ENCODE data around the gene LRRC15. TPM values are rescaled to one million over a fixed set of nuclear protein-coding genes. Genes with fewer than 3 reads are reported as not detected.
A peak's percentile ranks its signal among the peaks of the same experiment; 100 is the strongest.

LRRC15 gene
- total RNA-seq, 1 donor from 2014 or later, result not detected

DNA sequence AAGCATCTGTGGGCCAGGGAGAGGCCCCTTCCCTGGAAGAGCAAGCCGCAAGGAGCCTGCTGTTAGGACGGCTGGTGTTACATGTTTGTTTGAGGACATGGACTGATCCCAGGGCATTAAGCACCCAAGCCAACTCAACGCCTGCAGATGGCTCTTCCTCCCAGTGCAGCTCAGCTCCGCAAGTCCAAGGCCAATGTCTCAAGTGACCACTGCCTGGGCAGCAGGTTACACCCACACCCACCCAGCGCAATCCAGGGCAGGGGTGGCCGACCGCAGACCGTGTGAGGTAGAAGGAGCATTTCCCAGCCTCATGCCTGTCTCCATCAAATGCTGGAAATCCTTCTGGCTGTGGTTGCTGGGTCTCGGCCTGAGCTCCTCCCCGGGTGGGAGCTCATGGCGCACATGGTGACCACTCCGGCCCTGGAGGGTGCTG, 15.0 kb upstream of the LRRC15 start:
- TF ChIP-seq, protein P1, sequence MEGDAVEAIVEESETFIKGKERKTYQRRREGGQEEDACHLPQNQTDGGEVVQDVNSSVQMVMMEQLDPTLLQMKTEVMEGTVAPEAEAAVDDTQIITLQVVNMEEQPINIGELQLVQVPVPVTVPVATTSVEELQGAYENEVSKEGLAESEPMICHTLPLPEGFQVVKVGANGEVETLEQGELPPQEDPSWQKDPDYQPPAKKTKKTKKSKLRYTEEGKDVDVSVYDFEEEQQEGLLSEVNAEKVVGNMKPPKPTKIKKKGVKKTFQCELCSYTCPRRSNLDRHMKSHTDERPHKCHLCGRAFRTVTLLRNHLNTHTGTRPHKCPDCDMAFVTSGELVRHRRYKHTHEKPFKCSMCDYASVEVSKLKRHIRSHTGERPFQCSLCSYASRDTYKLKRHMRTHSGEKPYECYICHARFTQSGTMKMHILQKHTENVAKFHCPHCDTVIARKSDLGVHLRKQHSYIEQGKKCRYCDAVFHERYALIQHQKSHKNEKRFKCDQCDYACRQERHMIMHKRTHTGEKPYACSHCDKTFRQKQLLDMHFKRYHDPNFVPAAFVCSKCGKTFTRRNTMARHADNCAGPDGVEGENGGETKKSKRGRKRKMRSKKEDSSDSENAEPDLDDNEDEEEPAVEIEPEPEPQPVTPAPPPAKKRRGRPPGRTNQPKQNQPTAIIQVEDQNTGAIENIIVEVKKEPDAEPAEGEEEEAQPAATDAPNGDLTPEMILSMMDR (IDR thresholded peaks at IDR 0.05), result no peak
- Histone ChIP-seq H3K27ac (no peak overlapping the region), H3K9me3 (no peaks in the 10 kb centered on the region), H3K36me3 (no peaks in the 10 kb centered on the region), H3K27me3 (no peaks in the 10 kb centered on the region), H3K4me1 (no peaks in the 10 kb centered on the region), H3K4me3 (no peak overlapping the region)
- intact Hi-C loops (cut with DNase I), result no loop called here
- peak in 1 of 2 donors; percentile 53 for DNase-seq (ENCODE audit: low spot score in 2 of 2)

DNA sequence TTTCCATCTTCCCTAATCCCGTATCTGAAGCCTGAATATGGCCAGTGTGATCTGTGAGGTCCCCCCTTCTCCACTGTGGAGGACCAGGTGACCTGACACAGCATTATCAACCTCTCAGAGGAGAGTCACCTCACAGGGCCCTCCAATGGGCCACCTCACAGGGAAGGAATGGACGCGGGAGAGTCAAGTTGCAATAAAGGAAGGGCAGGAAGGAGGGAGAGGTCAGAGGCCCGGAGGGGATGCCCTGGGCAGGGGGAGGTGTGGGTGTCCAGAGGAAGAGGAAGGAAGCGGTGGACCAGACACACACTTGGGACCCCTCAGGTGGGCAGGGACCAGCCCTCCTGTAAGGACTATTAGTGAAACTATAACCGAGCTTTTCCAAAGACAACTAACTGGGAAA, 14.6 kb upstream of the LRRC15 start:
- TF ChIP-seq, protein P1 (IDR thresholded peaks at IDR 0.05), result no peak
- no peaks in the 10 kb centered on the region for H3K36me3 ChIP-seq
- H3K27me3 ChIP-seq, result no peaks in the 10 kb centered on the region
- no peak overlapping the region for H3K4me3 ChIP-seq
- H3K4me1 ChIP-seq, result no peaks in the 10 kb centered on the region
- intact Hi-C loops (cut with DNase I), result no loop called here
- H3K9me3 ChIP-seq, result no peaks in the 10 kb centered on the region
- peak in 1 of 2 donors; percentile 39 for DNase-seq (ENCODE audit: low spot score in 2 of 2)
- no peak overlapping the region for H3K27ac ChIP-seq

DNA sequence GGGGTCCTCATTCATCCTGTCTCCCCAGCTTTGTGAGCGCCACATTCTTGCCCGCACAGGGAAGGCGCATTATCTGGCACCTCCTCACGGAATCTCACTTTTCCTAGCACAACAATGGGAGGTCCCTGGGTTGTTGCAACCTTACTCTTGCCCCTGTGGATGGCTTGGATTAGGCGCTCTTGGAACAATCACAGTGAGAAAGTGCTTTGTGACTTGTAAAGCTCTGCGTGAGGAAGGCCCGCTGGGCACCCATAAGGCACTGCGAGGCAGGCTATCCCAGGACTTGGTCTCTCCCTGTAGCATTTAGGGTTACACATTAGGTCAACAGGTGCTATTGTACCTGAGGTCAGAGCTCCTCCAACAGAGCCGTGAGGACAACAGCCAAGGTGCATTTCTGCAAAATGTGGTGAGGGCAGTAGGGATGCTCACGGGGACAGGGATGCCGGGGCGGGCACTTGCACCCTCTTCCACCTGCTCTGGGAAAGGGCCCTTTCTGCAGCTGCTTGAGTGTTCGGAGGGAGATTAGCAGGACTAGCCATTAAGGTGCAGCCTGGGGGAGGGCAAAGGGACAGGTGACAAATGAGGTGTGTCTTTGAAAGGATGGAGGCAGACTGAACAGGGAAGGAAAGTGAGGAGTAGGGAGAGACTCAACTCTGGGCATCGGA, 13.9 kb upstream of the LRRC15 start:
- Histone ChIP-seq H3K4me1 (no peaks in the 10 kb centered on the region), H3K9me3 (no peaks in the 10 kb centered on the region), H3K4me3 (no peak overlapping the region), H3K27ac (no peak overlapping the region), H3K36me3 (no peaks in the 10 kb centered on the region), H3K27me3 (no peaks in the 10 kb centered on the region)
- intact Hi-C loops (cut with DNase I), result no loop called here
- peak in 1 of 2 donors; percentile 42 for DNase-seq (ENCODE audit: low spot score in 2 of 2)
- TF ChIP-seq, protein P1 (IDR thresholded peaks at IDR 0.05), result no peak

DNA sequence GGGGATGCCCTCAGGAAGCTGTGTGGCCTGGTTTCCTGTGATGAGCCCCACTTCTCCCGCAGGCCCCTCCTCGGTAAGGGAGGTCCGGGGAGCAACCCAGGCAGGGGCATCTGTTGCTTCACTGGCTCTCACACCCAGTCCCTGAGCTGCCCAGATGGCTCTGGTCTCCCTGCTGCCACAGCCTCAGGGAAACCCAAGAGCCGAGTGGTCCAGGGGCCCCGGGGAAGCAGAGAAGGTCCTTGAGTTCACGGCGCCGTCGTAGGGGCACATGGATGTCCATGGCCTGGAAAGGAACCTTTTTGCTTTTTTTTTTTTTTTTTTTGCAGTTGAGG, 13.3 kb upstream of the LRRC15 start:
- TF ChIP-seq, protein P1 (IDR thresholded peaks at IDR 0.05), result no peak
- peak in 1 of 2 donors; percentile 40 for DNase-seq (ENCODE audit: low spot score in 2 of 2)
- Histone ChIP-seq H3K27ac (no peak overlapping the region), H3K36me3 (no peaks in the 10 kb centered on the region), H3K27me3 (no peaks in the 10 kb centered on the region), H3K9me3 (no peaks in the 10 kb centered on the region), H3K4me1 (no peaks in the 10 kb centered on the region), H3K4me3 (no peak overlapping the region)
- intact Hi-C loops (cut with DNase I), result no loop called here

DNA sequence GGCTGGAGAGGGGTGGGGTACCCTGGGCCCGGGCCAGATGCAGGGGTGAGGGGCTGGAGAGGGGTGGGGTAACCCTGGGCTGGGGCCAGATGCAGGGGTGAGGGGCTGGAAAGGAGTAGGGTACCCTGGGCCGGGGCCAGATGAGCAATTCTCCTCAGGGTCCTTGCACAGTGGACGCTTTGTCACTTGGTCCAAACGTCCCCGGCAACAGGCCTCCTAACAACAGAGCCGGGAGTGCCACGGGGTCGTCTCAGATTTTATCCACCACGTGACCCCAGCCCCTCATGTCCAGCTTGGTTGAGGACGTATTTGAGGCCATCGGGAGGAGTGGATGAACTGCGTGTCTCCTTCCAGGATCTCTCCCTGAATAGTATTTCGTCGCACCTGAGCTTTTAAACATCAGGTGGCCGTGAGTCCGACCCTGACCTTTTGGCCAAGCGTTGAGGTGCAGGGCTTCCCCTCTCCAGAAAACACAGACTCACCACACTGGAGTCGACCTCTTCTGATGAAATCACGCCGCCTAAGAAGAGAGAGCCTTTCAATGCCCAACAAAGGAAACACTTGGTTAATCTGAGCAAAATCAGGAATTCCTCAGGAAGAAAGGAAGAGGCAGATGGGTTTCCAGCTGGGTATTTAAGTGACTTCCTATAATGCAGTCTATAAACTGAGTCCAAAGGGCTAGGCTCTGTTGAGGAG, 12.8 kb upstream of the LRRC15 start:
- TF ChIP-seq, protein P1 (IDR thresholded peaks at IDR 0.05), result no peak
- intact Hi-C loops (cut with DNase I), result no loop called here
- H3K9me3 ChIP-seq, result no peaks in the 10 kb centered on the region
- H3K36me3 ChIP-seq, result no peaks in the 10 kb centered on the region
- no peak overlapping the region for H3K4me3 ChIP-seq
- H3K27me3 ChIP-seq, result no peaks in the 10 kb centered on the region
- H3K27ac ChIP-seq, result no peak overlapping the region
- H3K4me1 ChIP-seq, result no peaks in the 10 kb centered on the region
- DNase-seq (ENCODE audit: low spot score in 2 of 2), result peak in 1 of 2 donors; percentile 56

Data from ascending aorta (tissue), 2 donors.